ENCODE results near the gene KAT6B. TPM values are rescaled to one million over a fixed set of nuclear protein-coding genes. Genes with fewer than 3 reads are reported as not detected.

Gene KAT6B
- total RNA-seq, 1 donor from 2014 or later: 59.2 TPM

DNA sequence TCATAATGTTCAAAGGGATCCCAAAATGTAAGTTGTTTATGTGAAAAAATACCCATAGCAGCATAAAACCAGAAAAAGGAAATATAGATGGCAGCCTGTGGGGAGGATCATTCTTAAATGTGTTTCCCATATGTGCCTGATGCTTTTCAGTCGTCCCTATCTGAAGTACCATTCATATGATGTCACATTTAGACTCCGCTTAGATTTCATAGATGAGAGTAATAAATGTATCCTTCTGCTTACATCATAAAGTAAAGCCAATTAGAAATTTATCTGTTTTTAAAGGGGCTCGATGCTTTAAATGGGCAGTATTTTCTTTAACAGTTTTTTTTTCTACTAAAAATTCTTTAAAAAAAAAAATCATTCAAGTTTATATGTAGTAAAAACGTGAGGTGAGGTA, 136.1 kb downstream of the KAT6B start:
- no peaks in the 10 kb centered on the region for H3K9me3 ChIP-seq
- TF ChIP-seq, protein P1, sequence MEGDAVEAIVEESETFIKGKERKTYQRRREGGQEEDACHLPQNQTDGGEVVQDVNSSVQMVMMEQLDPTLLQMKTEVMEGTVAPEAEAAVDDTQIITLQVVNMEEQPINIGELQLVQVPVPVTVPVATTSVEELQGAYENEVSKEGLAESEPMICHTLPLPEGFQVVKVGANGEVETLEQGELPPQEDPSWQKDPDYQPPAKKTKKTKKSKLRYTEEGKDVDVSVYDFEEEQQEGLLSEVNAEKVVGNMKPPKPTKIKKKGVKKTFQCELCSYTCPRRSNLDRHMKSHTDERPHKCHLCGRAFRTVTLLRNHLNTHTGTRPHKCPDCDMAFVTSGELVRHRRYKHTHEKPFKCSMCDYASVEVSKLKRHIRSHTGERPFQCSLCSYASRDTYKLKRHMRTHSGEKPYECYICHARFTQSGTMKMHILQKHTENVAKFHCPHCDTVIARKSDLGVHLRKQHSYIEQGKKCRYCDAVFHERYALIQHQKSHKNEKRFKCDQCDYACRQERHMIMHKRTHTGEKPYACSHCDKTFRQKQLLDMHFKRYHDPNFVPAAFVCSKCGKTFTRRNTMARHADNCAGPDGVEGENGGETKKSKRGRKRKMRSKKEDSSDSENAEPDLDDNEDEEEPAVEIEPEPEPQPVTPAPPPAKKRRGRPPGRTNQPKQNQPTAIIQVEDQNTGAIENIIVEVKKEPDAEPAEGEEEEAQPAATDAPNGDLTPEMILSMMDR (IDR thresholded peaks at IDR 0.05): no peak
- TF ChIP-seq POLR2AphosphoS5 (IDR thresholded peaks at IDR 0.05; ENCODE audit: insufficient read depth in 1 of 2, low read depth in 1 of 2) (no peak), POLR2A (IDR thresholded peaks at IDR 0.05) (no peak)
- no peak overlapping the region for H3K27ac ChIP-seq
- peaks cover 0 to 4% of the 10 kb centered on the region in 2 donors for H3K36me3 ChIP-seq
- intact Hi-C loops (cut with DNase I): no loop called here
- H3K4me3 ChIP-seq: no peak overlapping the region
- H3K4me1 ChIP-seq: peaks cover 6% of the 10 kb centered on the region
- no peaks in the 10 kb centered on the region for H3K27me3 ChIP-seq
- no peak for DNase-seq (ENCODE audit: extremely low spot score in 2 of 2)

GRCh38 chr10:74963549-74963948, 137.1 kb downstream of the KAT6B start:
- Histone ChIP-seq H3K27ac (no peak overlapping the region), H3K4me3 (no peak overlapping the region), H3K9me3 (no peaks in the 10 kb centered on the region), H3K36me3 (peaks cover 0 to 4% of the 10 kb centered on the region in 2 donors), H3K27me3 (no peaks in the 10 kb centered on the region), H3K4me1 (peaks cover 12% of the 10 kb centered on the region)
- no peak for TF ChIP-seq POLR2A (IDR thresholded peaks at IDR 0.05)
- TF ChIP-seq, protein P1 (IDR thresholded peaks at IDR 0.05): no peak
- TF ChIP-seq POLR2AphosphoS5 (IDR thresholded peaks at IDR 0.05; ENCODE audit: insufficient read depth in 1 of 2, low read depth in 1 of 2): no peak
- DNase-seq (ENCODE audit: extremely low spot score in 2 of 2): no peak
- intact Hi-C loops (cut with DNase I): no loop called here

GRCh38 chr10:74967911-74968666, 141.7 kb downstream of the KAT6B start:
- H3K9me3 ChIP-seq: no peaks in the 10 kb centered on the region
- H3K4me1 ChIP-seq: peaks cover 20% of the 10 kb centered on the region
- H3K4me3 ChIP-seq: no peak overlapping the region
- TF ChIP-seq POLR2A (IDR thresholded peaks at IDR 0.05) (no peak), POLR2AphosphoS5 (IDR thresholded peaks at IDR 0.05; ENCODE audit: insufficient read depth in 1 of 2, low read depth in 1 of 2) (no peak)
- TF ChIP-seq, protein P1 (IDR thresholded peaks at IDR 0.05): no peak
- no peaks in the 10 kb centered on the region for H3K27me3 ChIP-seq
- intact Hi-C loops (cut with DNase I): no loop called here
- no peak for DNase-seq (ENCODE audit: extremely low spot score in 2 of 2)
- no peak overlapping the region for H3K27ac ChIP-seq
- peaks cover 0 to 4% of the 10 kb centered on the region in 2 donors for H3K36me3 ChIP-seq

- Histone ChIP-seq H3K27me3 (no peaks in the 10 kb centered on the region), H3K9me3 (no peaks in the 10 kb centered on the region), H3K4me1 (peaks cover 26% of the 10 kb centered on the region), H3K36me3 (peaks cover 0 to 4% of the 10 kb centered on the region in 2 donors), H3K27ac (no peak overlapping the region), H3K4me3 (no peak overlapping the region)
- no peak for DNase-seq (ENCODE audit: extremely low spot score in 2 of 2)
- TF ChIP-seq POLR2AphosphoS5 (IDR thresholded peaks at IDR 0.05; ENCODE audit: insufficient read depth in 1 of 2, low read depth in 1 of 2) (no peak), POLR2A (IDR thresholded peaks at IDR 0.05) (no peak)
- intact Hi-C loops (cut with DNase I): no loop called here
These were observed 142.3 kb downstream of the KAT6B start for GRCh38 chr10:74968667-74969061.

- peaks cover 30% of the 10 kb centered on the region for H3K4me1 ChIP-seq
- peaks cover 0 to 4% of the 10 kb centered on the region in 2 donors for H3K36me3 ChIP-seq
- no peak overlapping the region for H3K4me3 ChIP-seq
- H3K9me3 ChIP-seq: no peaks in the 10 kb centered on the region
- H3K27ac ChIP-seq: no peak overlapping the region
- TF ChIP-seq, protein P1 (IDR thresholded peaks at IDR 0.05): no peak
- TF ChIP-seq POLR2AphosphoS5 (IDR thresholded peaks at IDR 0.05; ENCODE audit: insufficient read depth in 1 of 2, low read depth in 1 of 2) (no peak), POLR2A (IDR thresholded peaks at IDR 0.05) (no peak)
- no peak for DNase-seq (ENCODE audit: extremely low spot score in 2 of 2)
- intact Hi-C loops (cut with DNase I): no loop called here
- no peaks in the 10 kb centered on the region for H3K27me3 ChIP-seq
These were observed 142.7 kb downstream of the KAT6B start for GRCh38 chr10:74969093-74969492.

All from vagina (tissue), 2 donors.